ENCODE data around the gene RELT.

Gene RELT

GRCh38 chr11:73386546-73386945 is 10.3 kb downstream of the RELT start:
- no peak for DNase-seq
- intact Hi-C loops (cut with DNase I), result no loop called here

- DNase-seq, result no peak
- intact Hi-C loops (cut with DNase I), result no loop called here
Measured at GRCh38 chr11:73387594-73388264, 11.5 kb downstream of the RELT start.

GRCh38 chr11:73388265-73389133 is 12.3 kb downstream of the RELT start:
- intact Hi-C loops (cut with DNase I), result no loop called here
- DNase-seq, result peak in 10 of 42 donors; percentile 26 to 52 (median 38)

- DNase-seq, result no peak
- intact Hi-C loops (cut with DNase I), result no loop called here
Measured at GRCh38 chr11:73389134-73389525, 12.9 kb downstream of the RELT start.

- no peak for DNase-seq
Measured at GRCh38 chr11:73389916-73390315, 13.7 kb downstream of the RELT start.

GRCh38 chr11:73390601-73391565 is 14.7 kb downstream of the RELT start:
- intact Hi-C loops (cut with DNase I), result no loop called here

More at GRCh38 chr11:73389916-73390315, 13.7 kb downstream of the RELT start:
- intact Hi-C loops (cut with DNase I), result no loop called here

GRCh38 chr11:73391665-73392064 is 15.5 kb downstream of the RELT start:
- intact Hi-C loops (cut with DNase I), result loop anchor here (2.0 kb wide), 1 partner anchor 39 kb away; no protein-coding TSS in a partner anchor
- DNase-seq, result no peak

More at GRCh38 chr11:73390601-73391565, 14.7 kb downstream of the RELT start:
- DNase-seq, result no peak

GRCh38 chr11:73392108-73393010 is 16.2 kb downstream of the RELT start:
- intact Hi-C loops (cut with DNase I), result loop anchor here (2.0 kb wide), 1 partner anchor 40 kb away; no protein-coding TSS in a partner anchor
- no peak for DNase-seq

GRCh38 chr11:73393011-73393380 is 16.8 kb downstream of the RELT start:
- intact Hi-C loops (cut with DNase I), result loop anchor here (2.0 kb wide), 1 partner anchor 40 kb away; no protein-coding TSS in a partner anchor

GRCh38 chr11:73393479-73394415 is 17.5 kb downstream of the RELT start:
- DNase-seq, result peak; percentile 62 to 92 (median 82)
- intact Hi-C loops (cut with DNase I), result loop anchor here (2.0 kb wide), 1 partner anchor 41 kb away; no protein-coding TSS in a partner anchor

More at GRCh38 chr11:73393011-73393380, 16.8 kb downstream of the RELT start:
- no peak for DNase-seq

GRCh38 chr11:73394416-73395296 is 18.5 kb downstream of the RELT start:
- intact Hi-C loops (cut with DNase I), result no loop called here
- no peak for DNase-seq

GRCh38 chr11:73395297-73396208 is 19.4 kb downstream of the RELT start:
- DNase-seq, result no peak
- intact Hi-C loops (cut with DNase I), result no loop called here

GRCh38 chr11:73396251-73396930 is 20.2 kb downstream of the RELT start:
- no peak for DNase-seq
- intact Hi-C loops (cut with DNase I), result no loop called here

GRCh38 chr11:73396985-73397384 is 20.8 kb downstream of the RELT start:
- DNase-seq, result no peak
- intact Hi-C loops (cut with DNase I), result no loop called here
